Stimulated activated CD8-positive, alpha-beta memory T cell treated with anti-CD3 and anti-CD28 coated beads, Interleukin-2, amount 100 ng/mL, for 48 hours (primary cell): ENCODE results near the gene IFT81.
"Not testable (repeated sequence)": the region's sequence is repeated elsewhere in the genome, so short reads cannot be mapped to it uniquely, and the experiment has no call there.

ENCODE experiments used
- DNase-seq, 2 donors: peaks; one replicate each; pipeline ENCODE4 v3.0.0-alpha.2; 2020; ENCODE audit warnings: low read depth in 2 of 2

IFT81 gene

DNA sequence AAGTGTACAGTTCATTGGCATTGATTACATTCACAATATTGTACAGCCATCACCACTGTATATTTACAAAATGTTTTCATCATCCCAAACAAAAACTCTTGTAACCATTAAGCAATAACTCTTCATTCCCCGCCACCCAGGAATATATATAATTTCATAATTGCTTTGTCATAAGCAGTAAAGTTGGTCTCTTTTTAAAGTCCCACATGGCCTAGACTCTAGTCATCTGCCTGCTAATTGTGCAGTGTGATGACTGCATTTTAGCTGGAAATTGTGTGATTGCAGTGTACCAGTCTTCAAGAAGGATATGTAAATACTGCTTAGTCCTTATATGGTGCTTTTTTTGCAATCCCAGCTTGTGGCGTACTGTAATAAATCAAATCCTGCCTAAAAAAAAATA lies 81.8 kb downstream of the IFT81 start:
- no peak for DNase-seq

DNA sequence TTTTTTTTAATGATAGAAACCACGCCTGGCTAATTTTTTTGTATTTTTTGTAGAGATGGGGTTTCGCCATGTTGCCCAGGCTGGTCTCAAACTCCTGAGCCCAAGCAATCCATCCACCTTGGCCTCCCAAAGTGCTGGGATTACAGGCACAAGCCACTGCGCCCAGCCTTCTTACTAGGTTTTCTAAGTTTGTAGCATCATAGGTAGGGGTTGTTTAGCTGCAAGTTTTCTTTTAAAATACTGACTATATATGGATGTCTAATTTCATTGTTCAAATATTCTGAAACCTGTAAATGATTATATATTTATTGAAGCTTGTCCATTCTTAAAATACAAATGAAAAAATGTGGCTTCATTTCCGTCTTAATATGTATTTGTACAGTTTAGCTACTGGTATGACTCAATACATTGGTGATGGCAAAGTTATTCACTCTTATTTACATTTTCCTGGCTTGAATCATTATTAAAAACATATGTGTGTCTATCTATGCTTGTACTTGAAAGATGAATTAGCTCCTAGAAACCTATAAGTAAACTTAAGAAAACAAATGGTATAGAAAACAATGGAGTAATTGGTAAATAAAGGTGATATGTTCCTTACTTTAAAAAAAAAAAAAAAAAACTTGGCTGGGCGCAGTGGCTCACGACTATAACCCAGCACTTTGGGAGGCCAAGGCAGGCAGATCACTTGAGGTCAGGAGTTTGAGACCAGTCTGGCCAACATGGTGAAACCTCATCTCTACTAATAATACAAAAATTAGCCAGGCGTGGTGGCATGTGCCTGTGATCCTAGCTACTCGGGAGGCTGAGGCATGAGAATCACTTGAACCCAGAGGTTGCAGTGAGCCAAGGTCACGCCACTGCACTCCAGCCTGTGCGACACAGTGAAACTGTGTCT lies 87.7 kb downstream of the IFT81 start:
- not testable (repeated sequence) for DNase-seq

DNA sequence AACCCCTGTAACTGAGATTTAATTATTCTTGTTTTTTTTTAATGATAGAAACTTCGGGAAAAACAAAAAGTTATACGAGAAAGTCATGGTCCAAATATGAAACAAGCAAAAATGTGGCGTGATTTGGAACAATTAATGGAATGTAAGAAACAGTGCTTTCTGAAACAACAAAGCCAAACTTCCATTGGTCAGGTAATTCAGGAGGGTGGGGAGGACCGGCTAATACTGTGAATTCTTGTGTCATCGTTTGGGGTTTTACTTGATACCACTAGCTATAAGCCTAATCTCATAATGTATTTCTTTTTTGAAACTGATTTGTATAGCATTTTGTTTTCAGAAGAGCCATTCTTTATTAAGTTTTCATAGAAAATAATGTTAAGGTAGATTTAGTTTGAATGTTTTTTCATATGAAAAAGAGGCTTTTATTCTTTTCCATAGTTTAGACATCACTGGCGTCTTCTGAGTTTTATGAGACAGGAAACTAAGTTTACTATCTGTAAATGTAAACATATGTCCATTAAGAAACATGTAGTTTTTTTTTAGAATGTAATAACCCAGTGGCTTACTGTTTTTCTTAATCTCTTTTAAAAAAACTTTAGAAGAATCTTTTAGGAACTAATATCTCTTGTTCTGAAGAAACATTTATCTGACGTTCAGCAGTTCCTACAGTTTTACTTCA lies 94.0 kb downstream of the IFT81 start:
- DNase-seq: no peak

- no peak for DNase-seq
These were observed 97.9 kb downstream of the IFT81 start for GRCh38 chr12:110222027-110222426.

- no peak for DNase-seq
These were observed 98.3 kb downstream of the IFT81 start for GRCh38 chr12:110222433-110222832.

DNA sequence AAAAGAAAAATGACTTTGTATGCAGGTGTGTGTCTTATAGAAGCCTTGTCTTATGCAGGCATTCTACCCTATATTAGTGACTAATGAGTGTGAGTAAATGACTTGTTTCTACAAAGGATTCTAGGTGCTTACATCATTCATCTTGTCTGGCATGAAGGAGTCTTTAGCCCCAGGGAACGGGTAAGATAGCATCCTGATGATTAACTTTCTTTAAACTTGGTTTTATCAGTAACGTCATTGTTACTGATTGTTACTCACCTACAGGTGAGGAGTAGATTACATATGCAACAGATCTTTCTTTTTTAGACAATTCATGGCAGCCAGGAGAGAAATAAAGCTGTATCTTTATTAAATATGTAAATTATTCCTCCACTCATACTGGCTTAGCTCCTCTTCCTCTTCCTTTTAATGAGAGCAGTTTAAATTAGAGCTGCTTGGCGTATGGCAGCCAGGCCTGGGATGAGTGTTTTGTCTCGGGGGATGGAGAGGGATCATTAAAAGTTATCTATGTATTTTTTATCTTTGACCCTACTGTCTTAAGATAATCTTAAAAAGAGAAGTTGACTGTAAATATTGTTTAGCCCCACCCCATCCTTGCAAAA lies 99.7 kb downstream of the IFT81 start:
- DNase-seq: no peak

DNA sequence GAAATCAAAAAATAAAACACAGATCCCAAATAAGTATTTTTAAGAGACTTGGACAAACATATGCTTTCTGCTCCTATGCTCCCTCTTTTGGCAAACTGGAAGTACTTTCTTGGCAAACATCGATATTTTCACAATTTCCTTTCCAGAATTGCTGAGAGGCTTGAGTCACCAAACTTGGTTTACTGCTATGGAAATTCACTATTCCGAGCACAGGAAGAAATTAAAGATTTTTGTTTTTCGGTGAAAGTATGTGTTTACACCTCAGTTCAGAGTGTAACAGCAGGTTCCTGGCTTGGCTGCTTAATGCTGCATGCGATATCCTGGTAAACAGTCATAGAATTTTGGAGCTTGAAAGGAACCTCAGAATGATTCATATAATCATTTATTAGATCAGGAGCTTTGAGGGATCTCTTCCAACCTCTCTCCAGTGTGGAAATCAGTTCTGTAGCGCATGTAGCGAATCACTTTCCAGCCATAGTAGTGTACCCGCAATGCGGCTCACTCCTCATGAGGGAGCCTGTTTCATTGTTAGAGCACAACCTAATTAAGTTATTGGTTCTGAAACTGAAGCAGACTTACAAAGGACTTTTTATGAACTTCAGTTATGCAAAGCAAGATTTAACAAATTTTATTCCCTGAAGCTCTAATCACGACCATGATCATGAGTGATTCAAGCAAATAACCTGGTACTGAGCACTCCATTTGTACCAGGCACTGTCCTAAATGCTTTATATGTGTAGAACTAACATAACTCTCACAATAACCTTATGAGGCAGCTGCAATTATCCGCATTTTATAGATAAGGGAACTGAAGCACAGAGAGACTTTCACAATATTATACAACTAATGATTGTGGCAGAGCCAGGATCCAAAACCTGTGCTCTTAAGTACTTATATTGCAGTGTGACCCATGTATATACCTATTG lies 100.5 kb downstream of the IFT81 start:
- DNase-seq: no peak

DNA sequence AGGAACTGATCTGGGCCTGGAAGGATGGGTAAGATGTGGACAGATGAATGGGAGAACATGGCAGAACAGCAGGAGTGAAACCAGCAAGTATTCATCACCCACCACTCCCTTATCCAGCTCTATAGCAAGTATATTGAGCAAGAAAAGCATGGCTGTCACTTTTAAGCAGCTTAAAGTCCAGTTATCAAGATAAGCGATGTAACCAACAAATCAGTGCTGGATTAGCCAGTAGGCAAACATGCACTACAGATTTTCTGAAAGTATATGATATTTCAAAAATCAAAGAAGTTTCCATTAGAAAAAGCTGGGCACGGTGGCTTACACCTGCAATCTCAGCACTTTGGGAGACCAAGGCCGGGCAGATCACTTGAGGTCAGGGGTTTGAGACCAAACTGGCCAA lies 103.0 kb downstream of the IFT81 start:
- DNase-seq: no peak

DNA sequence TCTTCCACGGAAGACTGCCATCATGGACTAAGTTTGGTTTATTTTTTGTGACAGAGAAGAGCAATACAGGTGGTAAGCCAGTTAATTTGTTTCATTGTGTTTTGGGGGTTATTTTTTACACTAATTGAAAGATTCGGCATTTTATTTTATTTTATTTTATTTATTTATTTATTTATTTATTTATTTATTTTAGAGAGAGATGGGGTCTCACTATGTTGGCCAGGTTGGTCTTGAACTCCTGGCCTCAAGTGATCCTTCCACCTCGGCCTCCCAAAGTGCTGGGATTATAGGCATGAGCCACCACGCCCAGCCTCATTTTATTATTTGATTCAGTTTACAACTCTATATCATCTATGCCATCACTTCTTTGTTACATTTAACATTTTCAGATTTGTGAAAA lies 104.2 kb downstream of the IFT81 start:
- DNase-seq: not testable (repeated sequence)

DNA sequence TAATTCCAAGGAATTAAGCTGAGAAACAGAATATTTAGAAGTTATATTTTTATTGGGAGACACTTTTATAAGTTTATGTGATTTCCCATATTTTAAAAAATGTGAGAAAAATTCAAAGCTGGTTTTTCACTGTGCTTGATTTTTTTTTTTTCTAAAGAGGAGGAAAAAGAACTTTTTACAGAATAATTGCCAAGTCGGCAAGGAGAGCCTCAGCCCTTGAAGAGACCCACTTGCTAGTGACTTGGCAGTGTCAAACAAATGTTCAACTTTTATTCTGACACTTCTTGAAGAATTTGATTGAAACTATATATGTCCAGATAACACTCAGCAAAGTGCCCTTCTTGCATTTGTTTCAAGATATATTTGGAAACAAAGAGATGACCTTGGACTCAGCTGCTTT lies 104.6 kb downstream of the IFT81 start:
- DNase-seq: no peak

GRCh38 chr12:110229409-110229808 lies 105.3 kb downstream of the IFT81 start:
- no peak for DNase-seq

GRCh38 chr12:110230655-110231054 lies 106.5 kb downstream of the IFT81 start:
- DNase-seq: no peak

DNA sequence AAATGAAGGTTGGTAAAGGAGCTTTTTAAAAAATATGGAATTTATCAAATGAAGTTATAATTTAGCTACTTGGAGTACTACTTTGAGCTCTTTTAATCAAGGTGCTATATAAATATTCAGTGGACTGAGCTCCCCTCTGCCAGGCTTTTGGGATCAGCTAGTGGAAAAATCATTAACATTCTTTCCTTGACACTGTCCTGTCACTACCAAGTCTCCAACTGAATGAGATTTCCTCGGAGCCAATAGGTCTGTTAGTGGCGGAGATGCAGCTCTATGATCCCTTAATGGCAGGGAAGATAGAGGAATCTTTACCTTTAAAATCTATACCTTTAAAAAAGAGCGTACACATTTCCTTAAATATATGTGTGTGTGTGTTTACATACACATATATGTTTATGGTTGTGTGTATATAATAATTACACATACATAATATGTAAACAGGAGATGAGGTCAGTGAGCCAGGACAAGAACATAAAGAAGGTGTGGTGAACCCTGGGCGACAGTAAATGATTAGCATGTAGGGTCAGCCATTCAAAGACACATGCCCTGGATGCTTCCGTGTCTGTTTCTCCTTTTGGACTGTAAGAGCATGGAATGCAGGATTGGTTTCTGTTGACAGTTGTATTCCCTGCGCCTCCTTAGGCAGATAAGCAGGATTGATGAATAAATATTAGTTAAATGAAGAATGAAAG lies 109.2 kb downstream of the IFT81 start:
- DNase-seq: no peak

- no peak for DNase-seq
These were observed 110.2 kb downstream of the IFT81 start for GRCh38 chr12:110234331-110234751.

GRCh38 chr12:110234755-110235154 lies 110.6 kb downstream of the IFT81 start:
- no peak for DNase-seq

DNA sequence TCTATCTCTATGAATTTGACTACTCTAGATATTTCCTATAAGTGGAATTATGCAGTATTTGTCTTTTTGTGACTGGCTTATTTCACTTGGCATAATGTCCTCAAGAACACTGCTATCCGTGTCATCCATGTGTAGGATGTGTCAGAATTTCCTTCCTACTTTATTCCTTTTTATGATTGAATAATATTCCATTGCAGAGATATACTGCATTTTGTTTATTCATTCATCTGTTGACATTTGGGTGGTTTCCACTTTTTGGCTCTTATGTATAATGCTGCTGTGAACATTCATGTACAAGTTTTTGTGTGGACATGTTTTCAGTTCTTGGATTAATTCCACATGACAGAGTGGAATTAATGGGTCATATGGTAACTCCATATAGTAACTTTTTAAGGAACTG lies 111.2 kb downstream of the IFT81 start:
- no peak for DNase-seq

DNA sequence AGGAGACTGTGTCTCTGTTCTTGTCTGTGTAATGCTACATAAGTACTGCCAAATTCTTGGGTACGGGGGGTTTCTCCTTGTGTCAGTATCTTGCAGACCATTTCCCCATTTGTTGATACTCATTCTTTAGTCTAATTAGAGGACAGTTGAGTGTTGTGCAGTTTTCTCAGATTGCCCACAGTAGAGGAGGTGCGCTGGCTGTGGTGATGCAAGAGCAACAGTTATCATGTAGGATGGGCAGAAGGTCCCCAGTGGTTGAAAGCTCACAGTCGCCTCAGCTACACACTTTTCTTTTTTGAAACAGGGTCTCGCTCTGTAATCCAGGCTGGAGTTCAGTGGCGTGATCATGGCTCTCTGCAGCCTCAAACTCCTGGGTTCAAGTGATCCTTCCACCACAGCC lies 119.1 kb downstream of the IFT81 start:
- no peak for DNase-seq

GRCh38 chr12:110244372-110244771 lies 120.2 kb downstream of the IFT81 start:
- no peak for DNase-seq

DNA sequence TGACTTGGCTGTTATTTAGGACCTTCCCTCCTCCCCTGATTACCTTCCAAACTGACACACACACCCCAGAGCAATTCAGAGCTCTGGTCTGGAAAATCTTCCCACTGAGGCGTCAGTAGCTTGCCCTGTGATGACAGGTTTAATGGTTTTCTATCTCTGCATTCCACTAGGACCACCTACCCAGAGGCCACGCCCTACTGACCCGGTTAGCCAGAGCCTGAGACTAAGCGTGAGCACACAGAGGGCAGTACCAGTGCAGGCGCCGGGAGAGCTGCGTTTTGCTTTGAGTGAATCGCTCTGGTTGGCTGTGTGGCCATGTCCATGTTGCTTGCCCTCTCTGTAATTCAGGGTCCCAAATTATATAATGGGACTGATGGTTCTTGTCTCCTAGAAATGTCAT lies 120.7 kb downstream of the IFT81 start:
- DNase-seq: no peak

GRCh38 chr12:110245369-110245772 lies 121.2 kb downstream of the IFT81 start:
- DNase-seq: peak; percentile 19 to 23
